ENCODE results near the gene KRT28.
"Not testable (repeated sequence)": the region's sequence is repeated elsewhere in the genome, so short reads cannot be mapped to it uniquely, and the experiment has no call there.

The KRT28 gene

GRCh38 chr17:40779181-40779909 lies 20.4 kb downstream of the KRT28 start:
- no peak for DNase-seq (ENCODE audit: low read depth in 2 of 2)

GRCh38 chr17:40778461-40778860 lies 21.3 kb downstream of the KRT28 start:
- no peak for DNase-seq (ENCODE audit: low read depth in 2 of 2)

DNA sequence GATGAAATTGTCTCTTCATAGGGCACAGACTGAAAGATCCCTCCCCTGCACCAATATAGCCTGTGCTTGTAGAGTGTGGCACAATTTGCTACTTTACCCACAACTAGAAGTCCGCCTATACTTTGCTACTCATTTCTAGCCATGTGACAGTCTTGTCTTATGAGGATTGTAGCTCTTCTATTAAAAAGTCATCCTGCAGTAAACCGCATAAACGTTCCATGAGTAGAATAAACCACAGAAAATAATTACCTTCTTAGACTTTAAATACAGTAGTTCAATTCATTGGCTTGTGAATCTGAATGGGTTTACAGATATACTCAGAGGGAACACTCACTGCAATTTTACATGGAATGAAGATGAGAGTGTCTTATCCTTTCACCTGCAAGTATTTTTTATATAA lies 21.8 kb downstream of the KRT28 start:
- no peak for DNase-seq (ENCODE audit: low read depth in 2 of 2)

DNA sequence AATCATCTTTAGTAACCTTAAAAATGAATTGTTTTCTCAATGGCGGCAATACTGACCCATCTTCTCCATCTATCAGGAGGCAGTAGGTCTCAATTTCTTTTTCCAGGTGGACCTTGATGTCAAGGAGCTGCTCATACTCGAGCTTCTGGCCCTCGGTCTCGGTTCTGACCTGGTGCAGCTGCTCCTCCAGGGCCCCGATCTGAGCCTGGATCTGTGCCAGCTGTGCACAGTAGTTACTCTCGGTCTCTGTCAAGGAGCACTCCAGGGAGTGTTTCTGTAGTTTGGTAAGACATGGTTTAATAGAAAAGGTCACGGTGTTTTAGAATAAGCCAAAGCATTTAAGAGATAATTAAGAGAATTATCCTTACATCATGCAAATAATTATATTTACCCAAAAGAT lies 22.3 kb downstream of the KRT28 start:
- DNase-seq (ENCODE audit: low read depth in 2 of 2) = no peak

GRCh38 chr17:40775945-40776344 lies 23.8 kb downstream of the KRT28 start:
- no peak for DNase-seq (ENCODE audit: low read depth in 2 of 2)

- DNase-seq (ENCODE audit: low read depth in 2 of 2) = no peak
Measured at GRCh38 chr17:40772101-40772500, 27.7 kb downstream of the KRT28 start, which contains the start of gene KRT26. Gene KRT26, minus strand, starts transcription at chr17:40772201. Its CDS starts 88 bp downstream, at chr17:40772113.

GRCh38 chr17:40765657-40766056 lies 34.1 kb downstream of the KRT28 start:
- DNase-seq (ENCODE audit: low read depth in 2 of 2) = no peak

DNA sequence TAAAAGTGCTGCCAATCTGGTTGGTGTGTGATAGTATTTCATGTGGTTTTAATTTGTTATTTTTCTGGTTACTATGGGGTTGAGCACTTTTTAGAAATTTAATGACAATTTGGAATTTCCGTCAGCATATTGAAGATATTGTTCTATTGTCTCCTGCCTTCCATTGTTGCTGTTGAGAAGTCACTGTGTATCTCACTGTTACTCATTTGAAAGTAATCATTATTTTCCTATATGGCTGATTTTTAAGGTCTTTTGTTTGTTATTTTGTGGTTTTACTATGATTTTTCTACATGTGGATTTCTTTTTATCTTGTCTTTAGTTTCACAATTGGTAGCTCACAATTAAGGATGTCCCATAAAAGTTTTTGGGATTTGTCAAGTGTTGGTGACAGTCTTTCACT lies 36.0 kb downstream of the KRT28 start:
- no peak for DNase-seq (ENCODE audit: low read depth in 2 of 2)

- DNase-seq (ENCODE audit: low read depth in 2 of 2) = no peak
Measured at GRCh38 chr17:40760105-40761016, 39.4 kb downstream of the KRT28 start.

- DNase-seq (ENCODE audit: low read depth in 2 of 2) = no peak
Measured at GRCh38 chr17:40755231-40755630, 44.5 kb downstream of the KRT28 start, which contains the start of gene KRT25. Gene KRT25, minus strand, starts transcription at chr17:40755331. Its CDS starts 60 bp downstream, at chr17:40755271.

- DNase-seq (ENCODE audit: low read depth in 2 of 2) = no peak
Measured at GRCh38 chr17:40753804-40754203, 46.0 kb downstream of the KRT28 start.

- no peak for DNase-seq (ENCODE audit: low read depth in 2 of 2)
Measured at GRCh38 chr17:40751065-40751464, 48.7 kb downstream of the KRT28 start.

- DNase-seq (ENCODE audit: low read depth in 2 of 2) = no peak
Measured at GRCh38 chr17:40750391-40750790, 49.4 kb downstream of the KRT28 start.

DNA sequence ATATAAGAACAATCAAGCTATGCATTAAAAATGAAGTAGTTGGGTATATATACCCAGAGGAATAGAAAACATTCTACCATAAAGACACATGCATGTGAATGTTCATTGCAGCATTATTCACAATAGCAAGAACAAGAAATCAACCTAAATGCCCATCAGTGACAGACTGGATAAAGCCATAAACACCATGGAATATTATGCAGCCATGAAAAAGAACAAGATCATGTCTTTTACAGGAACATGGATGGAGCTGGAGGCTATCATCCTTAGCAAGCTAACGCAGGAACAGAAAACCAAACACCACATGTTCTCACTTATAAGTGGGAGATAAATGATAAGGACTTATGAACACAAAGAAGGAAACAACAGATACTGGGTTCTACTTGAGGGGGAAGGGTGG lies 51.1 kb downstream of the KRT28 start:
- DNase-seq (ENCODE audit: low read depth in 2 of 2) = not testable (repeated sequence)

Data from stimulated activated CD4-positive, alpha-beta T cell treated with anti-CD3 and anti-CD28 coated beads, Interleukin-1b, Interleukin-23, amount 100 ng/mL, for 1 hour (primary cell).